Gastrocnemius medialis (tissue), 4 donors: ENCODE data around the gene RNF181.

Experiments used
- POLR2A ChIP-seq, 2 donors: fragments of 450-650 bp; IDR thresholded peaks; one replicate each; pipeline ENCODE4 v1.6.1; 2017; ENCODE audit warnings: antibody characterized with exemption in 2 of 2, mild to moderate bottlenecking in 2 of 2, moderate library complexity in 2 of 2
- TF ChIP-seq, protein P1 (sequence below), 5 experiments: fragments of 450-650 bp in 3 of 5; fragments of 200-600 bp in 2 of 5; sonication (generic) in 2 of 5; IDR thresholded peaks in 4 of 5; conservative IDR thresholded peaks in 1 of 5; 1 replicate in 4 of 5; 2 replicates in 1 of 5; pipeline ENCODE4 v1.5.1; 2016 to 2019; ENCODE audit warnings: antibody characterized with exemption in 5 of 5, mild to moderate bottlenecking in 3 of 5, moderate library complexity in 3 of 5

DNA sequence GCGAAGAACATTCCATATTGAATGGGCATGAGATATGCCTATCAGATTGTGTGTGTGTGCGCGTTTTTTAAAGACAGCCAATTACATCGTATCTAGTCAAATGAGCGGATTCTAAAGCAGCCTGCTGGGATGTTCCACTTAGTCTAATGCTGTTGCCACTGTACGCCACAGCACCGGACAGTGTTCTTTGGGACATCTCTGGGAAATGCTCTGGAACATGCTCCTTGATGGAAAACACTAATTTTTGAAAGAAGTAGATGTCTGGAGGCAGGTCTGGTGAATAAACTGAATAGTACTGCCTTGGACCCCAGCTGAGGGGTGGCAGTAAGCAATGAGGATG, 10.5 kb downstream of the RNF181 start:
- TF ChIP-seq, protein P1, sequence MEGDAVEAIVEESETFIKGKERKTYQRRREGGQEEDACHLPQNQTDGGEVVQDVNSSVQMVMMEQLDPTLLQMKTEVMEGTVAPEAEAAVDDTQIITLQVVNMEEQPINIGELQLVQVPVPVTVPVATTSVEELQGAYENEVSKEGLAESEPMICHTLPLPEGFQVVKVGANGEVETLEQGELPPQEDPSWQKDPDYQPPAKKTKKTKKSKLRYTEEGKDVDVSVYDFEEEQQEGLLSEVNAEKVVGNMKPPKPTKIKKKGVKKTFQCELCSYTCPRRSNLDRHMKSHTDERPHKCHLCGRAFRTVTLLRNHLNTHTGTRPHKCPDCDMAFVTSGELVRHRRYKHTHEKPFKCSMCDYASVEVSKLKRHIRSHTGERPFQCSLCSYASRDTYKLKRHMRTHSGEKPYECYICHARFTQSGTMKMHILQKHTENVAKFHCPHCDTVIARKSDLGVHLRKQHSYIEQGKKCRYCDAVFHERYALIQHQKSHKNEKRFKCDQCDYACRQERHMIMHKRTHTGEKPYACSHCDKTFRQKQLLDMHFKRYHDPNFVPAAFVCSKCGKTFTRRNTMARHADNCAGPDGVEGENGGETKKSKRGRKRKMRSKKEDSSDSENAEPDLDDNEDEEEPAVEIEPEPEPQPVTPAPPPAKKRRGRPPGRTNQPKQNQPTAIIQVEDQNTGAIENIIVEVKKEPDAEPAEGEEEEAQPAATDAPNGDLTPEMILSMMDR (IDR thresholded peaks at IDR 0.05 in 4 of 5, conservative IDR thresholded peaks at IDR 0.05 in 1 of 5), result no peak
- TF ChIP-seq POLR2A (IDR thresholded peaks at IDR 0.05), result no peak
